HEK293T (cell line): ENCODE results near the gene SLC25A44.

ENCODE experiments used
- ELF4 ChIP-seq: fragments of 450-650 bp; IDR thresholded peaks from 2 replicates; pipeline ENCODE4 v1.6.1; 2017; ENCODE audit warnings: antibody characterized with exemption
- FOXA1 ChIP-seq: fragments of 450-650 bp; IDR thresholded peaks from 2 replicates; pipeline ENCODE4 v1.6.1; 2016; ENCODE audit warnings: mild to moderate bottlenecking
- FOXM1 ChIP-seq: fragments of 450-650 bp; IDR thresholded peaks from 2 replicates; pipeline ENCODE4 v1.6.1; 2017; ENCODE audit warnings: mild to moderate bottlenecking, borderline replicate concordance
- L3MBTL2 ChIP-seq: fragments of 450-650 bp; conservative IDR thresholded peaks from 2 replicates; pipeline ENCODE4 v1.6.1; 2016; ENCODE audit warnings: mild to moderate bottlenecking
- SP1 ChIP-seq: fragments of 450-650 bp; IDR thresholded peaks from 2 replicates; pipeline ENCODE4 v1.6.1; 2017
- ZNF384 ChIP-seq: fragments of 450-650 bp; IDR thresholded peaks from 2 replicates; pipeline ENCODE4 v1.6.1; 2016

- TF ChIP-seq ZNF384: no peak
- TF ChIP-seq ELF4: no peak
- no peak for TF ChIP-seq SP1
- no peak for TF ChIP-seq FOXA1
- no peak for TF ChIP-seq L3MBTL2
- TF ChIP-seq FOXM1: no peak
These were observed 35.9 kb upstream of the SLC25A44 start for GRCh38 chr1:156157966-156158365.
